GM12878 (cell line): Measurements from ENCODE around the gene NUTM1. TPM values are rescaled to one million over a fixed set of nuclear protein-coding genes. Genes with fewer than 3 reads are reported as not detected.

Source experiments
- BCL11A ChIP-seq: IDR thresholded peaks from 2 replicates; pipeline ENCODE4 v1.6.1; 2011; ENCODE audit warnings: low read depth, low read length
- BHLHE40 ChIP-seq, 2 experiments: fragments of 450-650 bp in 1 of 2; IDR thresholded peaks; 2 replicates each; pipeline ENCODE4 v1.6.1; 2011 to 2017; ENCODE audit warnings: low read depth in 2 of 2, borderline replicate concordance in 1 of 2, improper control_type of control experiment in 1 of 2, low read length in 1 of 2, mild to moderate bottlenecking in 1 of 2
- CEBPB ChIP-seq, 2 experiments: fragments of 150-350 bp in 1 of 2; IDR thresholded peaks; 2 replicates each; pipeline ENCODE4 v1.6.1; 2012 to 2014; ENCODE audit warnings: low read depth in 2 of 2, low read length in 2 of 2, borderline replicate concordance in 1 of 2, inconsistent platforms in 1 of 2
- EP300 ChIP-seq, 2 experiments: fragments of 150-350 bp in 1 of 2; IDR thresholded peaks; 2 replicates each; pipeline ENCODE4 v1.6.1; 2011 to 2012; ENCODE audit warnings: low read depth in 2 of 2, low read length in 2 of 2, borderline replicate concordance in 1 of 2, improper control_type of control experiment in 1 of 2, inconsistent platforms in 1 of 2; ENCODE audit not compliant: control insufficient read depth in 1 of 2
- FOS ChIP-seq: IDR thresholded peaks from 3 replicates; pipeline ENCODE4 v1.6.1; 2011; ENCODE audit warnings: borderline replicate concordance; ENCODE audit not compliant: insufficient read length; ENCODE audit errors: extremely low read depth
- FOXK2 ChIP-seq: fragments of 450-650 bp; IDR thresholded peaks from 2 replicates; pipeline ENCODE4 v1.6.1; 2017; ENCODE audit warnings: mild to moderate bottlenecking, moderate library complexity
- HCFC1 ChIP-seq: fragments of 150-350 bp; IDR thresholded peaks from 2 replicates; pipeline ENCODE4 v1.6.1; 2014; ENCODE audit warnings: low read length
- HDAC6 ChIP-seq: fragments of 200-600 bp; sonication (generic); IDR thresholded peaks from one replicate; pipeline ENCODE4 v1.8.0; 2017; ENCODE audit warnings: antibody characterized with exemption; ENCODE audit not compliant: unreplicated experiment
- IKZF1 ChIP-seq: fragments of 450-650 bp; conservative IDR thresholded peaks from 2 replicates; pipeline ENCODE4 v1.6.1; 2017; ENCODE audit warnings: antibody characterized with exemption, mild to moderate bottlenecking
- NFIC ChIP-seq: IDR thresholded peaks from 2 replicates; pipeline ENCODE4 v1.6.1; 2012; ENCODE audit warnings: low read depth, mild to moderate bottlenecking, inconsistent platforms, low read length, moderate library complexity
- NFXL1 ChIP-seq: fragments of 450-650 bp; IDR thresholded peaks from 2 replicates; pipeline ENCODE4 v1.6.1; 2017; ENCODE audit warnings: antibody characterized with exemption, mild to moderate bottlenecking, borderline replicate concordance
- PAX8 ChIP-seq: fragments of 450-650 bp; IDR thresholded peaks from 2 replicates; pipeline ENCODE4 v1.6.1; 2017; ENCODE audit warnings: mild to moderate bottlenecking, moderate library complexity
- PML ChIP-seq: IDR thresholded peaks from 2 replicates; pipeline ENCODE4 v1.6.1; 2012; ENCODE audit warnings: low read length, inconsistent platforms
- RCOR1 ChIP-seq: conservative IDR thresholded peaks from 2 replicates; pipeline ENCODE4 v1.6.1; 2012; ENCODE audit warnings: low read depth, low read length, improper control_type of control experiment
- RUNX3 ChIP-seq: IDR thresholded peaks from 2 replicates; pipeline ENCODE4 v1.6.1; 2012; ENCODE audit warnings: low read length, inconsistent platforms
- SMC3 ChIP-seq: IDR thresholded peaks from 2 replicates; pipeline ENCODE4 v1.6.1; 2011; ENCODE audit warnings: low read length, improper control_type of control experiment, borderline replicate concordance
- SPI1 ChIP-seq: IDR thresholded peaks from 2 replicates; pipeline ENCODE4 v1.6.1; 2011; ENCODE audit warnings: low read depth, mild to moderate bottlenecking, low read length, moderate library complexity, borderline replicate concordance; ENCODE audit not compliant: insufficient read depth
- USF2 ChIP-seq: IDR thresholded peaks from 2 replicates; pipeline ENCODE4 v1.6.1; 2011; ENCODE audit warnings: low read depth, low read length, improper control_type of control experiment, borderline replicate concordance
- ZNF207 ChIP-seq: fragments of 450-650 bp; IDR thresholded peaks from 2 replicates; pipeline ENCODE4 v1.6.1; 2014; ENCODE audit warnings: antibody characterized with exemption, mild to moderate bottlenecking, borderline replicate concordance
- ZNF274 ChIP-seq: IDR thresholded peaks from one replicate; pipeline ENCODE4 v1.8.0; 2011; ENCODE audit not compliant: insufficient read length, insufficient read depth
- polyA plus RNA-seq, 11 experiments: library from polyadenylated mRNA; depleted of rRNA in 4 of 11; unstranded in 6 of 11; stranded (reverse) in 5 of 11; fragments of >200 nt; fragmentation: Nextera tagmentation in 4 of 11; fragmentation: Illumina TruSeq in 1 of 11; extraction: Ambion mirVana in 4 of 11; extraction: Trizol in 1 of 11; gene quantifications; 1 replicate in 1 of 11; 2 replicates in 10 of 11; pipeline versions ENCODE4 v1.2.1 to v1.2.3, GENCODE V29; 2011 to 2016; ENCODE audit warnings: inconsistent platforms in 2 of 11, missing spikeins in 2 of 11, low read depth in 1 of 11
- total RNA-seq, 4 experiments: library from RNA; depleted of rRNA in 3 of 4; stranded (reverse); fragments of >200 nt in 3 of 4; fragmentation: Illumina TruSeq in 1 of 4; extraction: Trizol in 1 of 4; gene quantifications; 2 replicates each; pipeline versions ENCODE4 v1.2.1 to v1.2.3, GENCODE V29; 2013 to 2021
- TF ChIP-seq, protein P1 (sequence below): fragments of 450-650 bp; IDR thresholded peaks from 2 replicates; pipeline ENCODE4 v1.6.1; 2017; ENCODE audit warnings: mild to moderate bottlenecking, low read depth, inconsistent platforms; ENCODE audit not compliant: poor library complexity, severe bottlenecking
- TF ChIP-seq, protein P2 (sequence below), 3 experiments: IDR thresholded peaks in 2 of 3; conservative IDR thresholded peaks in 1 of 3; 2 replicates each; pipeline ENCODE4 v1.5.1; 2011; ENCODE audit warnings: low read depth in 3 of 3, low read length in 3 of 3, mild to moderate bottlenecking in 3 of 3, control low read depth in 2 of 3, moderate library complexity in 2 of 3, inconsistent platforms in 1 of 3, mixed read lengths in 1 of 3; ENCODE audit not compliant: control insufficient read depth in 2 of 3, insufficient read depth in 1 of 3; ENCODE audit errors: extremely low read depth in 1 of 3
- TF ChIP-seq, protein P3 (sequence below): IDR thresholded peaks from 2 replicates; pipeline ENCODE4 v1.6.1; 2011; ENCODE audit warnings: mild to moderate bottlenecking, low read depth, low read length, moderate library complexity; ENCODE audit not compliant: insufficient replicate concordance

Gene NUTM1
- total and polyA plus RNA-seq, 10 of the 15 experiments (the other 5 are each of a cell fraction or from before 2014, with no cell fraction given), result under 0.01 to 0.05 TPM; not detected in 8

- TF ChIP-seq IKZF1, result peak; percentile 69
- TF ChIP-seq USF2, result no peak
- peak; percentile 89 for TF ChIP-seq RUNX3
- no peak for TF ChIP-seq BCL11A
- no peak for TF ChIP-seq HDAC6
- no peak for TF ChIP-seq NFXL1
- TF ChIP-seq ZNF207, result no peak
- TF ChIP-seq PML, result no peak
- TF ChIP-seq HCFC1, result no peak
- no peak for TF ChIP-seq ZNF274
- TF ChIP-seq NFIC, result peak; percentile 91
- TF ChIP-seq, protein P1, sequence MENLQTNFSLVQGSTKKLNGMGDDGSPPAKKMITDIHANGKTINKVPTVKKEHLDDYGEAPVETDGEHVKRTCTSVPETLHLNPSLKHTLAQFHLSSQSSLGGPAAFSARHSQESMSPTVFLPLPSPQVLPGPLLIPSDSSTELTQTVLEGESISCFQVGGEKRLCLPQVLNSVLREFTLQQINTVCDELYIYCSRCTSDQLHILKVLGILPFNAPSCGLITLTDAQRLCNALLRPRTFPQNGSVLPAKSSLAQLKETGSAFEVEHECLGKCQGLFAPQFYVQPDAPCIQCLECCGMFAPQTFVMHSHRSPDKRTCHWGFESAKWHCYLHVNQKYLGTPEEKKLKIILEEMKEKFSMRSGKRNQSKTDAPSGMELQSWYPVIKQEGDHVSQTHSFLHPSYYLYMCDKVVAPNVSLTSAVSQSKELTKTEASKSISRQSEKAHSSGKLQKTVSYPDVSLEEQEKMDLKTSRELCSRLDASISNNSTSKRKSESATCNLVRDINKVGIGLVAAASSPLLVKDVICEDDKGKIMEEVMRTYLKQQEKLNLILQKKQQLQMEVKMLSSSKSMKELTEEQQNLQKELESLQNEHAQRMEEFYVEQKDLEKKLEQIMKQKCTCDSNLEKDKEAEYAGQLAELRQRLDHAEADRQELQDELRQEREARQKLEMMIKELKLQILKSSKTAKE, result peak; percentile 22
- TF ChIP-seq, protein P2, sequence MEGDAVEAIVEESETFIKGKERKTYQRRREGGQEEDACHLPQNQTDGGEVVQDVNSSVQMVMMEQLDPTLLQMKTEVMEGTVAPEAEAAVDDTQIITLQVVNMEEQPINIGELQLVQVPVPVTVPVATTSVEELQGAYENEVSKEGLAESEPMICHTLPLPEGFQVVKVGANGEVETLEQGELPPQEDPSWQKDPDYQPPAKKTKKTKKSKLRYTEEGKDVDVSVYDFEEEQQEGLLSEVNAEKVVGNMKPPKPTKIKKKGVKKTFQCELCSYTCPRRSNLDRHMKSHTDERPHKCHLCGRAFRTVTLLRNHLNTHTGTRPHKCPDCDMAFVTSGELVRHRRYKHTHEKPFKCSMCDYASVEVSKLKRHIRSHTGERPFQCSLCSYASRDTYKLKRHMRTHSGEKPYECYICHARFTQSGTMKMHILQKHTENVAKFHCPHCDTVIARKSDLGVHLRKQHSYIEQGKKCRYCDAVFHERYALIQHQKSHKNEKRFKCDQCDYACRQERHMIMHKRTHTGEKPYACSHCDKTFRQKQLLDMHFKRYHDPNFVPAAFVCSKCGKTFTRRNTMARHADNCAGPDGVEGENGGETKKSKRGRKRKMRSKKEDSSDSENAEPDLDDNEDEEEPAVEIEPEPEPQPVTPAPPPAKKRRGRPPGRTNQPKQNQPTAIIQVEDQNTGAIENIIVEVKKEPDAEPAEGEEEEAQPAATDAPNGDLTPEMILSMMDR (IDR thresholded peaks at IDR 0.05 in 2 of 3, conservative IDR thresholded peaks at IDR 0.05 in 1 of 3; ENCODE audit: control insufficient read depth in 2 of 3, extremely low read depth in 1 of 3, insufficient read depth in 1 of 3, low read depth in 3 of 3, low read length in 3 of 3), result no peak
- TF ChIP-seq SPI1, result no peak
- TF ChIP-seq FOS, result no peak
- no peak; a peak in 1 of 4 replicates for TF ChIP-seq EP300 (IDR thresholded peaks at IDR 0.05; ENCODE audit: borderline replicate concordance in 1 of 2, control insufficient read depth in 1 of 2, low read depth in 2 of 2, low read length in 2 of 2)
- no peak for TF ChIP-seq SMC3
- no peak for TF ChIP-seq PAX8
- TF ChIP-seq, protein P3, sequence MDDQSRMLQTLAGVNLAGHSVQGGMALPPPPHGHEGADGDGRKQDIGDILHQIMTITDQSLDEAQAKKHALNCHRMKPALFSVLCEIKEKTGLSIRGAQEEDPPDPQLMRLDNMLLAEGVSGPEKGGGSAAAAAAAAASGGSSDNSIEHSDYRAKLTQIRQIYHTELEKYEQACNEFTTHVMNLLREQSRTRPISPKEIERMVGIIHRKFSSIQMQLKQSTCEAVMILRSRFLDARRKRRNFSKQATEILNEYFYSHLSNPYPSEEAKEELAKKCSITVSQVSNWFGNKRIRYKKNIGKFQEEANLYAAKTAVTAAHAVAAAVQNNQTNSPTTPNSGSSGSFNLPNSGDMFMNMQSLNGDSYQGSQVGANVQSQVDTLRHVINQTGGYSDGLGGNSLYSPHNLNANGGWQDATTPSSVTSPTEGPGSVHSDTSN, result no peak
- no peak for TF ChIP-seq RCOR1
- no peak for TF ChIP-seq BHLHE40 (IDR thresholded peaks at IDR 0.05; ENCODE audit: borderline replicate concordance in 1 of 2, low read depth in 2 of 2, low read length in 1 of 2)
- peak in 1 of 2 experiments; percentile 71; a peak in 1 of 4 replicates for TF ChIP-seq CEBPB (IDR thresholded peaks at IDR 0.05; ENCODE audit: borderline replicate concordance in 1 of 2, low read depth in 2 of 2, low read length in 2 of 2)
- TF ChIP-seq FOXK2, result no peak
Measured at GRCh38 chr15:34335176-34336032, 7.7 kb upstream of the NUTM1 start (continued).
